TTC549 (cell line): ENCODE data around the gene ARL4D.
"Not testable (repeated sequence)": the region's sequence is repeated elsewhere in the genome, so short reads cannot be mapped to it uniquely, and the experiment has no call there.

Source experiments
- FAIRE-seq: peaks from 2 replicates; lab custom pipeline; 2012; peaks lifted over from hg19 to GRCh38; lab: Jason Lieb, UNC

ARL4D gene, protein sequence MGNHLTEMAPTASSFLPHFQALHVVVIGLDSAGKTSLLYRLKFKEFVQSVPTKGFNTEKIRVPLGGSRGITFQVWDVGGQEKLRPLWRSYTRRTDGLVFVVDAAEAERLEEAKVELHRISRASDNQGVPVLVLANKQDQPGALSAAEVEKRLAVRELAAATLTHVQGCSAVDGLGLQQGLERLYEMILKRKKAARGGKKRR

DNA sequence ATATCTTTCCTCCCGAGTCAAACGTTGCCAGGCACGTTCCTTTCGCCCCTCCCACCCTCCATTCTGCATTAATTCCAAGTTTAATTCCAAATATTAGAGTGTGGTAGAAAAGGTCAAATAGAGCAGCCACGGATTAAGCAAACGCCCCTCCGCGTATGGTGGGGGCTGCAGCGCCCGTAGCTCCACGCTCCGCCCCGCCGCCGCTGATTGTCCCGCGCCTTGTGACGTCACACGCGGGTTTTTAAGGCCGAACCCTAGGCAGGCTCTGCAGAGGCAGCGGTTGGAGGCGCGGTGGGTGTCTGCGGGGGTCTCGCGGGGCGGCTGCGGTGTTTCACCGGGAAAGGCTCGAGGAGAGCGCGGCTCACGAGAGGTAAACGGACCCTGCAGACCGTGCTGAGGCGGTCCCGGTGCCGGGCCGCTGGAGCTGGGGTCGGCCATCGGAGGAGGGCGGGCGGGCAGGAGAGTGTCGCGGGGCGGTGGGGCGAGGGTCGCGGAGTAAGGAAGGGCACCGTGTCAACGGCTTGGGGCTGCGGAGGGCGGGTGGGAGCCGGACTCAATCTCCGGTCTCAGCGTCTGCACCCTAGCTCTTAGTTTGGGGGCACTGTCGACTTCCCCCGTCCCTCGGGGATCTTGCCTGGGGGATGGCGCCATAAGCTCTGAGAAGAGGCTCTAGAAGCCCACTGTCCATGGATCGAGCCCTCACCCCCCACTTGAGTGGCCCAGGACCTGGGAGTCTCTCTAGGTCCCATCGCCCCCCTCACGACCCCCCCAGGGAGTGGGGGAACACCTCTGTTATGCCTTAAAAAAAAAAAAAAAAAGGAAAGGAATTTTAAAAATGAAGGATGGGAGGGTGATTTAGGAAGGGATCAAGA lies at the start of gene ARL4D:
TSS of gene ARL4D (plus strand) at position 270 of the 872 bp plus-strand sequence. CDS start 740 bp downstream, outside the sequence.
- FAIRE-seq, result no peak

DNA sequence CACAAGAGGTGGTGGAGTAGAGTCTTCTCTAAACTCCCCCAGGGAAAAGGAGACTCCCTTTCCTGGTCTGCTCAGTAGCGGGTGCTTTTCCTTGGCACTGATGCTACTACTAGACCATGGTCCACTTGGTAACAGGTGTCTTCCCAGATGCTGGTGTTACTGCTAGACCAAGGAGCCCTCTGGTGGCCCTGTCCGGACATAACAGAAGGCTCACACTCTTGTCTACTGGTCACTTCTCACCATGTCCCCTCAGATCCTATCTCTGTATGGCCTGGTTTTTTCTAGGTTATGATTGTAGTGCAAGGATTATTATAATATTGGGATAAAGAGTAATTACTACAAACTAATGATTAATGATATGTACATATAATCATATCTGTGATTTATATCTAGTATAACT lies 49.7 kb upstream of the ARL4D start:
- no peak for FAIRE-seq

DNA sequence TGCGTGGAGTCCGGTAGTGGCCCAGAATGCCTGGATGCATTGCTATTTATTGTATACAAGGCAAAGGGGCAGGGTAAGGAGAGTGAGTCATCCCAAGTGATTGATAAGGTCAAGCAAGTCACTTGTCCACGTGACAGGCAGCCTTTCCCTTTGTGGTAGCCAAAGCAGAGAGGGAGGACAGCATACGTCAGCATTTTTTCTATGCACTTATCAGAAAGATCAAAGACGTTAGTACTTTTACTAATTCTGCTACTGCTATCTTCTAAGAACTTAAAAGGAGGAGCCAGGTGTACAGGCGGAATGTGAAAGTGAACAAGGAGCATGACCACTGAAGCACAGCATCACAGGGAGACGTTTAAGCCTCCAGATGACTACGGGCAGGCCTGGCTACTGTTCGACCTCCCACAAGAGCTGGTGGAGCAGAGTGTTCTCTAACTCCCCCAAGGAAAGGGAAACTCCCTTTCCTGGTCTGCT lies 47.9 kb upstream of the ARL4D start:
- no peak for FAIRE-seq

DNA sequence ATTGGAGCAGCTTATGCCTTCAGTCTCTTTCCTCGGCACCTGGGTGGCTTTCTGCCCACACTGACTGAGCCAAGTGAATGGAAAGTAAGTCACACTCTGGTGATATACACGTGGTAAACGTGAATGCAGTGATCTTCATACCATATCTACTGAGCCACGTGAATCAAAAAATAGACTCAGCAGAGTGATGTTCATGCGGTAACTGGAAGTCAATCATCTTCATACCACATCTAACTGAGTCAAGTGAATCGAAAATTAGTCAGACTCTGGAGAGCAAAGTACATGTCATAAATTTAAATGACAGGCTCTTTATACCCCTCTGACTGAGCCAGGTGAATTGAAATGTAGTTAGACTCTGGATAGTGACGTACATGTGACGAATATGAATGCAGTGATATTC lies 47.1 kb upstream of the ARL4D start:
- no peak for FAIRE-seq

DNA sequence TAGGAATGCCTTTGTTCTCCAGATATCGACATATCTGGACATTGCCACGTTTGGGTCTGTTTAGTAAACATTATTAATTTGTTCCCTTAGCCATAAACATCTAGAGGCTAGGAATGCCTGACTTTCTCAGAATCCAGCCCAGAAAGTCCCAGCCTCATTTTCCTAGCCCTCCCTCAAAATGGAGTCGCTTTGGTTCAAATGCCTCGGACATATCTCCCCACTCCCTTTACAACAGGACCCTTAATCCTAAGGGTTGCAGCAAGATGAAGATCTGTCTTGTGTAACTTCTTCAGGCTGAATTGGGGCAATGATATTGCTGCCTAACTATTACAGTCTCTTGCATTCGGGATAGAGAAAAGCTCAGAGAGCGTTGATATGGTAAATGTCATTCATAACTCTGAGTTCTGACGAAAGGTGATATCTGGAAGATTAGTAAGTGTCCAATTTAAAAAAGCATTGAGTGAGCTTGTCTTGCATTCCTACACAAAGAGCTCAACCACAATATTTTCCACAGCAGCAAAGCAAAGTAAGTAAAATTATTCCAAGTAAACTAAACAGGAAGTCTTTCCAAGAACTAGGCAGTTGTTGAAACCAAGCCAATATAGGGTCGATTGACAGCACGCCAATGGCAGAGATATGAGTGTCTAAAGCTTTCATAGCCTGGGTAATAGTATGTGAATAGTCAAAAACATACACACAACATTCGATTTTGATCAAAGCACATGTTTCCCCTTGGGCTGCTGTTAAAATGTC lies 46.0 kb upstream of the ARL4D start:
- no peak for FAIRE-seq

DNA sequence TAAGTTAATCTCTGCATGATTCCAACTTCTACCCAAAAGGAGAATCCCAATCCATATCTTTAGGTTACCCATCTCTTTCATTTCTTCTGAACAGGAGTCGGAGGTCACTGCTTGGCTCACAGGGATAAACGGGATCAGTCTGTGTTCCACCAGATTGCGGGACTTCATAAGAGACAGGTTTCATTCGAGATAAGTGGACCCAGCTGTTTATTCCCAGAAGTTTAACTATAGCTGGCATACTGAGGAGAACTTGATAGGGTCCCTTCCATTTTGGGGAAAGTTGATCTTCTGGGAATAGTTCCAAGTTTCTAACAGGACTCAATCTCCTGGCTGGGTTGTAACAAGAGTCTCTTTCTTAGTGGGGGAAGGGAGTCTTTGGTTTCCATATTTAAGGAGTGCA lies 45.4 kb upstream of the ARL4D start:
- no peak for FAIRE-seq

DNA sequence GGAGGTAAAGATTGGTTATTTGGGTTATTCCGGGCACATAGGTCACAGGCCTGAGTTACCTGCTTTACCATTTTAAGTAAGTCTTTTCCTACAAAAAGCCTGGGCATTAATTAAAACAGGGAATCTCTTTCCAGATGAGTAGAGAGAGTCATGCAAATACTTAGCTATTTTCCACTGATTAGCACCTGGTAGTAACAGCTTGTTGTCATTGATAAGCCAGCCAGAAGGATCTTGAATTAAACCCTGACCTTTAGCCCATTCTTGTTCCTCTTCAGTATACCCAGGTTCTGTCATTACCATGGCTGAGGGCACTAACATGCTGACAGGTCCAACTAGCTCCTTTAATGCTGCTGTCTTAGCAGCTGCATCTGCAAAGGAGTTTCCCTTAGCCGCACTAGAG lies 44.4 kb upstream of the ARL4D start:
- no peak for FAIRE-seq

DNA sequence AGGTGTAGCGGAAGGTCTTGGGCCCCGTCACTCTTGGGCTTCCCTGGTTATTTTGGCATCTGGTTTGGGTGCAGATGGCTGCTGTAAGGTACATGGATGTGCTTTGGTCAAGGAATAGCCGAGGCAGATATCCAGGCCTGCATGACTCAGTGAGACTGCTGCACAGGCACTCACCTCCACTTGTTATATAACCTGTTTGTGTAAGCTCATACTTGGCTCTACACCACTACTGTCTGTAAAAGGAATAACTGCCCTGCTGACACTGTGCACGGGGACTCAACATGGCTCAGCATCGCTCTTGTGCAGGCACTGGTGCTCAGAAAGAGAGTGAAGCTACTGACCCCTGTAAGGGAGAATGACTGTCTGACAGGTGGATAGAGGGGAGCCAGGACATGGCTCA lies 42.3 kb upstream of the ARL4D start:
- FAIRE-seq, result no peak

DNA sequence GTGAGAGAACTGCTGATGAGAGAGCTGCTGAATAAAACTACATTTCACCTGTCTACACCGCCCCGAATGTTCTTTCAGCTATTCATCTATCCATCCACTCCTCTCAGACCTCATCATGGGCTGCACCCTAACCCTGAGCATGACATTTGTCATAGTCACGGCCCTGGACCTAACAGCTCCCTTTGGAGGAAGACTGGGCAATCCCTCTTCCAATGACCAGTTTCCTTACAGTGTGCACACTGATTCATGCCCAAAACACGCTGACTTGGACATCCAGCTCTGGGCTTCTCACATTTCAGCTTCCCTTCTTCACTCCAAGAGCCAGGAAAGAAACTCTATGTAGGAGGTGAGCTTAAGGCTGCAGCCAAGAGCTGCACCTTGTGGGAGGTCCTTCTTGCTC lies 41.8 kb upstream of the ARL4D start:
- FAIRE-seq, result no peak

DNA sequence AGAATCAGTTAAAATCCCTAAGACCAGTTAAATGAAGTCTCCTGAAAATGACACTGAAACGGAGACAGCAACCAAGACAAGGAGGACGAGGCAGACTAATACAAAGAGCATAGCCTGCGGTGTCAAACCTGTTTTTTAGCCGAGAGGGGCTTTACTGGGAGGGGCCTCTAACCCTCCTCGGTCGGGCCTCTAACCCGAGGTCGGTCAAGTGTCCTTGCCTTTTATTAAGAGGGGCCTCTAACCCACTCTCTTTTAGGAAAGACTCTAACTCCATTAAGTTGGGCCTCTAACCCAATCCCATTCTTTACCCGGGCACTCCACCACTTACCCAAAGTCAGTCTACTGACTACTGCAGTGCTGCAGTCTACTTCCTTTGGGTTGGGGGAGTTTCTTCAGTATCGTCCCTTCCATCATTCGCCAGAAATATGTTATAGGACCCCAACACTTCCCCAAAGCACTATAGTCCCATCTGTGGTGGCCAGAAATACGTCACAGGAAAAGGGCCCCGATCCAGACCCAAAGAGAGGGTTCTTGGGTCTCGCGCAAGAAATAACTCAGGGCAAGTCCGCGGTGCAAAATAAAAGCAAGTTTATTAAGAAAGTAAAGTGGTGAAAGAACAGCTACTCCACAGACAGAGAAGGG lies 39.2 kb upstream of the ARL4D start:
- no peak for FAIRE-seq

DNA sequence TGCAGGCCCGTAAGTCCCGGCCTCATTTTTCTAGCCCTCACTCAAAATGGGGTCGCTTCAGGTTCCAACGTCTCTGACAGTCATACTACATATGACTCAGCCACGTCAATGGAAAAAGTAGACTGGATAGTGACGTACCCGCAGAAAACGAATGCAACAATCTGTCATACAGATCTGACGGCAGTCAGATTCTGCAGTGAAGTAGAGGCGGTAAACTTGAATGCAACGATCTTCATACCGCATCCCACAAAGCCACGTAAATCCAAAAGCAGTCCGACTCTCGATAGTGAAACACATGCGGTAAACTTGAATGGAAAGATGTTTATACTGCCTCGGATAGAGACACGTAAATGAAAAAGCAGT lies 38.4 kb upstream of the ARL4D start:
- no peak for FAIRE-seq

DNA sequence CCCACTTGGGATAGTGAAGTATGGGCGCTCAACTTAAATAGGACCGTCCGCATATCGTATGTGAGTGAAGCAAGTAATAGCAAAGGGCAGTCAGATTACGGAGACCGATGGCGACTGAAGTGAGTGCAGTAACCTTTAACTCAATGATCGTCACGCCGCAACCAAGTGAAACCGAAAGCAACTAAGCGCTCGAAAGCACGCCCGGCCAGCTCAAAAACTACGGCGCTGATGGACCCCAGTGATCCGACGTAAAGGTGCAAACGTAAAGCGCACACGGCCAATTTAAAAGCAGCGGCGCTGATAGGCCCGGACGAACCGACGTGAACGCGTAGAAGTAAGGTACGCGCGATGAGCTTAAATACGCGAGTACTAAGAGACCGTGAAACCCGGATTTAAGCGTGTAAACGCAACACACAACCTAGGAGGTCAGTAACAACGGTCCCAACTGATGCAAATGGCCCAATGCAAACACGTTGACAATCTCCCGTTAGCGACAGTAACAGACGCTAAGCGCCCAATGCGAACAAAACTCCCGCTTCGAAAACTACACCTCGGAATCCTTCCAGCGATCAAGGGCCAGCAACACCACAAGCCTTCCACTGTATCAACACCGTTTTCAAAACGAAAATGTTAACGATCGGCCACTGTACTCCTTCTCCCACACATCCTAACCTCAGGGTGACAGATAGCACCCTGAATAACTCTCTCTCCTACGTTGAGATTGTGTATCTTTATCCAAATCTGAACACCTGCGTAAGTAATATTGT lies 37.9 kb upstream of the ARL4D start:
- FAIRE-seq, result peak; percentile 80

DNA sequence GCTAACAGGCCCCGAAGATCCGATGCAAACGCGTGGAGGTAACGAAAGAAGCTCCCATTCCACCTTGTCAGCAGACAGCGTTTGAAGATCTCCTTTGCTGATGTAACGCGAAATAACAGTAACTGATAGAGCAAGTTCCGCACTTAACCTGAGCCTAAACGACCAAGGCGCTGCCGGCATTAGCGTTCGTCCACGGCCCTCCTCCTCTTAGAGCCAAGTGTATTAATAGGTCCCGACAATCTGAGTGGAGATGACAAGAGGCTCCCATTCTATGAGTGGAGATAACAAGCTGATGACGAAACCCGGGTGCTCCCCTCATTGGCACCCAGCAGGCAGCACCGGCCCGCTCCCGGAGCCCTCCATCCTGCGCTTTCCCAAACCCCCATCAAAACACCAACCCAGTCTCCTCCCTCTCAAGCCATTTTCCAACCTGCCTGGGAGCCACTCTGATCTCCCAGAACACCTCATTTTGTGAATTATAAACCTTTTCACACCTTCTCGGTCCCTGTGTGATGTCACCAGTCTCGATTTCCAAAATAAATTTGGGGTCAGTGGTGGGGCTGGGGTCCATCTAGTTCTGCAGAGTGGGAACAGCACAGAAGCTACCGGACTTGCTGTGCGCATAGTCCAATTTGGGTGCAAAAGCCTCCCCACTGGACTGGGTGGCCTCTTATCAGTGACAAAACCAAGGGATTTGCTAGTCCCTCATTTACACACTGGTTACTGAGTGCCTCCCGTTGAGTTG lies 35.4 kb upstream of the ARL4D start:
- no peak for FAIRE-seq

DNA sequence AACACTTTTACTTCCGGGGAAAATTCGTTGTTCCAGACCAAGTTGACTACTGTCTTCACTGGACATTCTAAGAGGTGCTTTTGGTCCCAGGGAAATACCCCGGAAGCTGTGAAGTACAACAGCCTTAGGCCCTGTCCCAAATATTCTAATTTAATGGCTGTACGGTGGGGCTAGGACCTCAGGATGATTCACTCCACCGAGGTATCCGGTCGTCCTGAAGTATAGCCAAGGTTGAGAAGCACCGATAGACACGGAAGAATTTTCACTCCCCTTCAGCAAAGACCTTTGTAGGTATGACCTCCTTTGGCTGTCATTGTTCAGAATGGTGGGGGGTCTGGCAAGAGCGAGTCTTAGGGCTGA lies 34.9 kb upstream of the ARL4D start:
- no peak for FAIRE-seq

DNA sequence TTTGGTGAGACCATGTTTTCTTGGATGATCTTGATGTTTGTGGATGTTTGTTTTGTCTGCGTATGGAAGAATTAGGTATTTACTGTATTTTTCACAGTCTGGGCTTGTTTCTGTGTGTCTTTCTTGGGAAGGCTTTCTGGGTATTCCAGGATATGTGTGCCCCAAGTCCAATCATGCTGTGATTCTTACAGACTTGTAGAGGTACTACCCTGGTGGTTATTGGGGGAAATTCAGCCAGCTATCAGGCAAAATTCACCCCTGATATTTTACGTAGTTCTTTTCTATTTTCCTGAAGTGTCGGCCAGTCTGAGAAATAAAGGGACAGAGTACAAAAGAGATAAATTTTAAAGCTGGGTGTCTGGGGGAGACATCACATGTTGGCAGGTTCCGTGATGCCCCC lies 33.4 kb upstream of the ARL4D start:
- FAIRE-seq, result no peak

DNA sequence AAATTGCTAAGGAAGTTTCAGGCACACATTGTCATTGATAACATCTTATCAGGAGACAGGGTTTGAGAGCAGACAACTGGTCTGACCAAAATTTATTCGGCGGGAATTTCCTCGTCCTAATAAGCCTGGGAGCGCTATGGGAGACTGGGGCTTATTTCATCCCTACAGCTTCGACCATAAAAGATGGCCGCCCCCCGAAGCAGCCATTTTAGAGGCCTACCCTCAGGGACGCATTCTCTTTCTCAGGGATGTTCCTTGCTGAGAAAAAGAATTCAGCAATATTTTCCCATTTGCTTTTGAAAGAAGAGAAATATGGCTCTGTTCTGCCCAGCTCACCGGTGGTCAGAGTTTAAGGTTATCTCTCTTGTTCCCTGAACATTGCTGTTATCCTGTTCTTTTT lies 32.9 kb upstream of the ARL4D start:
- FAIRE-seq, result not testable (repeated sequence)

DNA sequence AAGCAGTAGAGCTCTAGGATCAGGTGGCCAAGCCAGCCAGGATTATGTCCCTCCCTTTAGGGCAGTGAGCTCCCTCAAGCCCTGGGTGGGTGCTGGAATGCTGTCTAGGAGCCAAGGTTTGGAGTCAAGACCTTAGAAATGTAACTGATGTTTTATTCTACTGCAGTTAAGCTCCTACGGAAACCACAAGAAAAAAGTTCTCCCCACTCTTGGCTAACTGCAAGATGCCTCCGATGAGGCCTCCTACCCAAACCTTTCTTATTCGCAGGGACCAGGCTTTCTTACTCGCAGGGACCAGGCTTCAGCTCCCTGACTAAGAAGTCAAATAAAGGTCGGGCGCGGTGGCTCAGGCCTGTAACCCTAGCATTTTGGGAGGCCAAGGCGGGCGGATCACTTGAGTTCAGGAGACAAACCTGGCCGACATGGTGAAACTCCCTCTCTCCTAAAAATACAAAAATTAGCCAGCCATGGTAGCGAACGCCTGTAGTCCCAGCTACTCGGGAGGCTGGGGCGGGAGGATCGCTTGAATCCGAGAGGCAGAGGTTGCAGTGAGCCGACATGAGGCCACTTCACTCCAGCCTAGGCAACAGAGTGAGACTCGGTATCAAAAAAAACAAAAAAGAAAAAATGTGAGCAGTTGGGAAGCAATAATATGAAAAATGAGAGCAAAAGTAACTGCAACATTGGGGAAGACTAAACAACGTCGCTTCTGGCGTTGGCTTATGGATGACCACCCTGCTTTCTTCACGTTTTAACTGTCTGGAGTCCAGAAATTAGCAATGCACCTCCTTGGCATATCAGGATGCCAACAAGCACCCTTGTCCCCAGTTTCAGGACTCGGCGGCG lies 31.7 kb upstream of the ARL4D start:
- FAIRE-seq, result no peak

DNA sequence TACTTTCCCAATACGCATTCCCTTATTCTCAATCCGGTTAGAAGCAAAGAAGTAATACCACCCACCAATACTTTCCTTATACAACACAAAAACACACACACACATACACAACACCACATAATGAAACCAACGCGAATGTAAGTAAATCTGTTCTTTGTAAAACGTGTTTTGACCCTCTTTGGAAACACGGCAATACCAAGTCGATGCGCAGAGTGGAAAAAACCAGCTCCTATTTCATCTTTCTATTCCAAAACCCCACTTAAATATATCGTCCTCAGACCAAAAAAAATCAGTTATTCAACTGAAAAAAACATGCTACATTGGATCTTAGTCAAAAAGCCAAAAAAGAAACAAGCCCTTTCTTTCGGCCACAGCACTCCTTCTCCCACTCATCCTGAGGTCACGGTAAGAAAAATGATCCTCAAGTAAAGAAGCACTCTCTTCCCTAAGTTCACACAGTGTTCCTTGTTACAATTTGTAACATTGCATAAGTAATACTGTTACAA lies 31.0 kb upstream of the ARL4D start:
- peak; percentile 86 for FAIRE-seq

DNA sequence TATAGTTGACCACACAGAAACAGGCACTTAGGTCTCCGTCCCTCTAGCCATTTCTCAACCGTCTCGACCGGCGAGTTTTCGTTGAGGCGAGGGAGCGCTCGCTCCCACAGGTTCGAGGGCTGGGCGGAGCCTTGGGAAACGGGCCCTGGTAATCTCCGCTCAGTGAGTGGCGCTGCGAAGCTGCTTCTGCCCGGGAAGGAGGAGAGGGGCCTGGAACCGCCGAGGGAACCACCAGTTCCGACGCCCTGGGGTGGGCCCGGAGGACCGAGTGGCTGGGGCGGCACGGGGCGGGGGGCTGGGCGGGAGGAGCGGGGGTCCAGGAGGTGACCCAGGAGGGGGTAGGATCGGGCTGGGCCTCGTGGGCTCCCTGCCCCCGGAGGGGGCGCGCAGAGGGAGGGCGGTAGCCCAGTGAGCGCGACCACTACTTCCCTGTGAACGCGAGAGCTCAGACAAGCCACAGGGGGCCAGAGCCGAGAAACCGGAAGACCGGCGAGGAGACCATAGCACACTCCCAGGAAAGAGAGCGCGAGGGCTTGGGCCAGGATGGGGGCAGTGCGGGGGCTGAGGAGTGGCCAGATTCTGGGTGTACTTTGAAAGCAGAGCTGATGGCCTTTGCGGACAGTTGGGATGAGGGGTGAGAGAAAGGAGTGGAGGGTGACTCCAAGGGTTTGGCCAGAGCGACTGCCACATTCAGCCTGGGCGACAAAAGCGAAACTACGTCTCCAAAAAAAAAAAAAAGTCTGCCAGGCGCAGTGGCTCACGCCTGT lies 29.9 kb upstream of the ARL4D start:
- FAIRE-seq, result no peak
